ENCODE measurements around the gene OR2A1. TPM values are rescaled to one million over a fixed set of nuclear protein-coding genes. Genes with fewer than 3 reads are reported as not detected.
"Not testable (repeated sequence)": the region's sequence is repeated elsewhere in the genome, so short reads cannot be mapped to it uniquely, and the experiment has no call there.

OR2A1 gene, protein sequence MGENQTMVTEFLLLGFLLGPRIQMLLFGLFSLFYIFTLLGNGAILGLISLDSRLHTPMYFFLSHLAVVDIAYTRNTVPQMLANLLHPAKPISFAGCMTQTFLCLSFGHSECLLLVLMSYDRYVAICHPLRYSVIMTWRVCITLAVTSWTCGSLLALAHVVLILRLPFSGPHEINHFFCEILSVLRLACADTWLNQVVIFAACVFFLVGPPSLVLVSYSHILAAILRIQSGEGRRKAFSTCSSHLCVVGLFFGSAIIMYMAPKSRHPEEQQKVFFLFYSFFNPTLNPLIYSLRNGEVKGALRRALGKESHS
- 1 to 10 TPM in 1 of 4 donors, under 1 TPM in 2, not detected in 1; 0.27 to 1.1 (median 0.79) TPM for polyA plus RNA-seq (ENCODE audit: insufficient read length in 4 of 4)

- not testable (repeated sequence) for DNase-seq (ENCODE audit: low read depth in 4 of 4, low spot score in 3 of 4)
Observed at GRCh38 chr7:144311872-144312469, at the start of gene OR2A1. OR2A1 (plus strand) TSS chr7:144312419; CDS start chr7:144318125, 5,706 bp downstream.

- not testable (repeated sequence) for DNase-seq (ENCODE audit: low read depth in 4 of 4, low spot score in 3 of 4)
Observed at GRCh38 chr7:144264692-144265091, 47.5 kb upstream of the OR2A1 start, which contains the start of gene OR2A7. OR2A7 (minus strand) TSS chr7:144264792; CDS start chr7:144259628, 5,164 bp downstream.

GRCh38 chr7:144269188-144269587, 43.0 kb upstream of the OR2A1 start, which contains the start of gene CTAGE8:
CTAGE8 (minus strand) TSS chr7:144269288; CDS start chr7:144269250, 38 bp downstream.
- not testable (repeated sequence) for DNase-seq (ENCODE audit: low read depth in 4 of 4, low spot score in 3 of 4)

GRCh38 chr7:144275281-144275680, 36.9 kb upstream of the OR2A1 start:
- DNase-seq (ENCODE audit: low read depth in 4 of 4, low spot score in 3 of 4), result not testable (repeated sequence)

- DNase-seq (ENCODE audit: low read depth in 4 of 4, low spot score in 3 of 4), result not testable (repeated sequence)
Observed at GRCh38 chr7:144280010-144280409, 32.2 kb upstream of the OR2A1 start.

GRCh38 chr7:144281981-144282380, 30.2 kb upstream of the OR2A1 start:
- DNase-seq (ENCODE audit: low read depth in 4 of 4, low spot score in 3 of 4), result not testable (repeated sequence)

GRCh38 chr7:144282490-144282889, 29.7 kb upstream of the OR2A1 start:
- DNase-seq (ENCODE audit: low read depth in 4 of 4, low spot score in 3 of 4), result not testable (repeated sequence)

DNA sequence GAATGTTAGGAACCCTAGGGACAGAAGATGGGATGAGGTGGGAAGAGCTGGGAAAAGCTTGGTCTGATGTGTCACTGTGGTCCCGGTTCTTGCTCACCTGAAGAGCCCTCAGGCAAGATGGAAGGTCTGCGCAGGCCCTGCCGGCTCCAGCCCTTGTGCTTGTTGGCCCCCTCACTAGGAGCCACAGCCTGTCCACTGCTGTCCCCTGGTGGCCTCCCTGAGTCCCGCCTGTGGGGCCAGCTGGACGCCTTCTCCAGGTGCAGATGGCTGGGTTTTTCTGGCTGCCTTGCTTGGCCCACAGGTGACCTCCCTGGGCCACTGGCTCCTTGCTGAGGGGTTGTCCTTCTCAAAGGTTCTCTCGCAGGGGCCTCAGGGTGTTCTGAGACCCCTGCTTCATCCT, 28.5 kb upstream of the OR2A1 start:
- not testable (repeated sequence) for DNase-seq (ENCODE audit: low read depth in 4 of 4, low spot score in 3 of 4)

DNA sequence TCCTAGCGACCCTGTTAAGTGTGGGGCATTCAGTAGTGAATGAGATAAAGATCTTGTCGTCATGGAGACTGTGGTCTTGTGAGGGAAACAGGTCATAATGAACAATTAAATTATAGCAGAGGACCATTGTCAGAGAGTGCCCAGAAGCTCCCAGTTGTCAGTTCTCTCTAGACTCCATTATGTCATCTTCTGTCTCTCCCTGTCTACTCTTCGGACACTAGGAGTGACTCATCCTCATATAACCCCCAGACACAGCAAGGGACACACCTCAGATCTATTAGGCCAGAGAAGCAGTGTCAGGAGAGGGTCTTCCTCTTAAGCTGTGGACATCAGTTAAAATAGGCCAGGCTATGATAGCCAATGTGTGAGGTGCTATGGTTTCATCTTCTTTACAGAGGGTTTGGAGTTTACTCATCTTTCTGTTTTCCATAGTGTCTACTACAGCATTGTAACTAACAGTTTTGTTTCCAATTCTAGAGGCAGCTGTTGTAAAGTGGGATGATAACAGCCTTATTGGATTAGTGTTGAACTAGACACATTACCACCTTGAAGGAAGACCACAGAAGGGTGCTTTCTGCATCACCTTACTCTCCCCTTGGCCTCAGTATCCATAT, 24.9 kb upstream of the OR2A1 start:
- DNase-seq (ENCODE audit: low read depth in 4 of 4, low spot score in 3 of 4), result not testable (repeated sequence)

DNA sequence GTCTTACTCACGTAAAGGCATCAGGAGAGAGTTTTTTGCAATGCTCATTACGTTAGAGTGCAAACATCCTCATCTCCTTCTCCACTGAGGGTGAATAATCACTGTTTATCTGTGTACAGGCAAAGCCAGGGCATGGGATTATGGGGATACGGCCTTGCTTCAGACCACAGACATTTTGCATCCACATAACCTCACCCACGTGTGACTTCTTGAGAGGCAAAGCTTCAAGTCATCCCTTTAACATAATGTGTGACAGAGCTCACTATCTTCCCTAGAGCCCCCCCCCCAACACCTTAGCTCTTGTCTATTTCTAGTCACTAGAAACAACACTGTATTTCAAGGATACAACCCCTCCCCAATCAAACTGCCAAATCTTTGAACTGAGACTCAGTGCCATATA, 20.6 kb upstream of the OR2A1 start:
- not testable (repeated sequence) for DNase-seq (ENCODE audit: low read depth in 4 of 4, low spot score in 3 of 4)

DNA sequence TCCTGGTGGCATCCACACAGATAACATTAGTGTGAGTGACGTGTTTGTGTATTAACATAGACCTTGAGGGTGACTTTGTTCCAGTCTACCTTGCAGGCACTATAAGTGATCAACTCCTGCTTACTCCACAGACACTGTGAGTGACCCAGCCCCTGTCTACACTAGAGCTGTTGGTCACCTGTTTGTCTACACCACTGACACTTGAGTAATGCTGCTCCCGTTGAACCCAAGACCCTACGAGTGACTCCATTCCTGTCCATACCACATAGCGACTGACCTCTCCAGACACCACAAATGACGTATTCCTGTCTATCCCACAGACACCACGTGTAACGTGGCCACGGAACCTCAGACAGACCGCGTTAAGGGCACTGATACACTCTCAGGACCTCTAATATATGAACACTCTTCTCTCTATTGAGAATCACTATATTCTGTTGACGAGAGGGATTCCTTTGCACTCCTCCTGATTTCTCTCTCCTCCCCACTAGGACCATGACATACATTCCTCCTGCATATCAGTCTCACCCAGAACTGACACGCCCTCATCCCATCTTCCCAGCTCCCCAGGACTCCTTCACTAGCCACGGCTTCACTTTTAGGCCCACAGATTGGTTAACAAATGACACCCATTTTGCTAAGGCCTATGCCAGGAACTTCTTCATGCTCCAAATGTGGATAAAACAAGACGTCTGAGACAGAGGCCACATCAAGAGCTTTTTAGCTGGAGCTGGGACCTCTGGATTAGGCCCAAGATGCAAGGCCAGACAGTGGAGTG, 19.6 kb upstream of the OR2A1 start:
- not testable (repeated sequence) for DNase-seq (ENCODE audit: low read depth in 4 of 4, low spot score in 3 of 4)

DNA sequence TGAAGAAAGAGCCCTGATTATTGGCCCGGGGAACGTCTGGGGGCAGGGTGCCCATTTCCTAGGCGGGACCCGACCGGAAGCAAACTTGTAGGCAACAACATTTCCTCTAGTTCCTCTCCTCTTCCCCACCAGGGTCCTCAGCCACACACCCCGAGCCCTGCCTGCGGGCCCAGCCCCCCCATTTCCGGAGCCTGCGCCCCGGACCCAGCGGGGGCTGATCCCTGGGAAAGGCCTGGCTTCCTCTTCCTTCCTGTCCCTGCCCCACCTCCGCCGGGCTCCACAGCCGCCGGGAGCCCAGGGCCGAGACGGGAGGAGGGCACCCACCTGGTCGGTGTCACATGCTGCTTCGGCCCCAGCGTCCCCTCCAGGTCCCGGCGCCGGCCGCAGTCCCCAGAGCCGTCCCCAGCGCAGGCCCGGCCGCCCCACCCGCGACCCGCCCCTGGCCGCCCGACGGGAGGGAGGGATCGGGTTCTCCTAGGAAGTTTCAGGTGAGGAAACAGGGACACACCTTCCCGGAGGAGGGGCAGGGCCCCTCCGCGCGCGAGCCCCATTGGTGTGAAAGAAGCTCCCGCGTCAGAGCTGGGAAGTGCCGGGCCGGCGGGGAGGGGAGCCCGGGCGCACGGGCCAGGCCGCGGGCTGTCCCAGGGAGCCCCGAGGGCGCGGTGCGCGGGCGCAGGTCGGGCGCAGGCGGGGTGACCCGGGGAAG, 18.3 kb upstream of the OR2A1 start:
- not testable (repeated sequence) for DNase-seq (ENCODE audit: low read depth in 4 of 4, low spot score in 3 of 4)

DNA sequence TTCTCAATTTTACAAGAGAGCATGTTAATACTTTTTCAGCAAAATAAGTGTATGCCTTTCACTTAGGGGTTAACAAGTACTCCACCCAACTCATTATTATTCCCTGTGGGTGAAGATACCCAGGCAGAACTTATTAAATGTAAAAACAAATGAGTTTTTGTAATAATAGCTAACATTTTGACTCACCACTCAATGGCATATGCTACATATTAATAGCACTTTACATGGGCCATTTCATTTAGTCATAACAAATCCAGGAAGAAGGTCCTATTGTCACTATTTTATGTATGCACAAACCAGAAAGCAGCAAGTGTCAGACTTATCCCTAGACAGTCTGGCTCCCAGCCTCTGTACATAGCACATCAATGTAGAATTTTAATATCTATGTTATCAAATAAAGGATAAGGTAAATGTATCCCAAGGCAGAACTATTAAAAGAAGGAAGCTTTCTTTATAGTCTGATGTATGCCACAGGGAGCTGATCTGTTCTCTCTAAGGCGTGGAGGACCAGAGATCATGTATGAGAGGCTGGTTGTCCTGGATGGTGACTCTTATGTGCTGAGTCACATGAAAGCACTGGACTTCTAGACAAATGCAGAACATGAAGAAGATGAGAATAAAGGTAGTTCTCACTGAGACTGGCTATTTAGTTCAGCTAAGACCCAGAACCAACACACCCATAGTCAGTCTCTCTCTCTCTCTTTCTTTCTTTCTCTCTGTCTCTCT, 9.5 kb upstream of the OR2A1 start:
- DNase-seq (ENCODE audit: low read depth in 4 of 4, low spot score in 3 of 4), result not testable (repeated sequence)

DNA sequence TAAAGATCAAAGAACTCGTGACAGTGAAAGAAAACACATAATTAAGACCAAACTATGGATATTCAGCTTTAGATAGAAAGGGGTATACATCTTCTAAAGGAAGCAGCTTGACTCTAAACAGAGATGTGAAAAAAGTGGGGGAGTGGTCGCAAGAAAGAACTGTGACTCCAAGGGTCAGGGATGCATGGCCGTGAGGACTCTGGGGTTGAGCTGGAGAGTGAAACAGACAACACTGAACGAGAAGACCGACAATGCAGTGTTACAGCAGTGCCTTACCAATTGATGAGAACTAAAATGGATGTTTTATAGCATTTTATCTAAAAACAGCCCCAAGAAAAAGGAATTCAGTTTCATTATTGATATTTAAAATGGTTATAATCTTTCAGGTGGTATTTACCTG, 8.6 kb upstream of the OR2A1 start:
- DNase-seq (ENCODE audit: low read depth in 4 of 4, low spot score in 3 of 4), result not testable (repeated sequence)

DNA sequence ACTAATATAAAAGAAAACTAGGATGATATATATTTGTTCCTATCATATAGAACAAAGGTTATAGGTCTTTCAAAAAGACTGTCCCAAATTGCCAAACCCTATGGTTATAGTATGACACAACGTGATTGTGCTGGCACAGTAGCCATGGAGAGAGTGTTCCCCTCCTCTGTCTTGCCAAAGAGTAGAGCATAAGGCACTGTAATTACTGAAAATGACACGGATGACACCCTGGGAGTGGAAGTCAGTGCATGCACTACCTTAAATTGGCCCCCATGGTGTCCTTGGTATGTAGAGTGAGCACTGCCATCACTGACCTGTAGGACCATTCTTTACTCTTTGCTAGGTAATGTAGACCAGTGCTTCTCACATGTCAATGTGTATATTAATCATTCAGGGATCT, 7.1 kb upstream of the OR2A1 start:
- not testable (repeated sequence) for DNase-seq (ENCODE audit: low read depth in 4 of 4, low spot score in 3 of 4)

GRCh38 chr7:144309702-144310101, 2.5 kb upstream of the OR2A1 start:
- DNase-seq (ENCODE audit: low read depth in 4 of 4, low spot score in 3 of 4), result not testable (repeated sequence)

GRCh38 chr7:144311218-144311617, 1.0 kb upstream of the OR2A1 start:
- not testable (repeated sequence) for DNase-seq (ENCODE audit: low read depth in 4 of 4, low spot score in 3 of 4)

- not testable (repeated sequence) for DNase-seq (ENCODE audit: low read depth in 4 of 4, low spot score in 3 of 4)
Observed at GRCh38 chr7:144317537-144317936, 5.3 kb downstream of the OR2A1 start.

DNA sequence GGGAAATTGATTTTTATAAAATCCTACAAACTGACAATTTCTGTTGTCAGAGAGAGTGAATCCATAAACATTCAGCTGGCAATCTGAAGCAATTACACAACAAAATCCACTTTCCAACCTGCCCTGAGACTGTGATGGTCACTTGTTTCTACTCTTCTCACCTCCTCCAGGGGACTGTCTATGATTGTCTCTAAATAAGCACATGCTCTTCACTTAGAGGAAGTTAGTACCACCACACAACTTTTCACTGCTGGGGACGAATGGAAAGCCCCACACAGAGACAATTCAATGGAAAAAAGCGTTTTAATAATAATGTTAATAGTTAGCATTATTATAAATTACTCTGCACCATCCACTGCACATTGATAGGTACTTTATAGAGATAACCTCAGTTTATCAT, 7.3 kb downstream of the OR2A1 start:
- DNase-seq (ENCODE audit: low read depth in 4 of 4, low spot score in 3 of 4), result not testable (repeated sequence)
